Karpas-422 (cell line): Measurements from ENCODE around the gene MMP2. TPM values are rescaled to one million over a fixed set of nuclear protein-coding genes. Genes with fewer than 3 reads are reported as not detected.

ENCODE experiments used
- DNase-seq: peaks from one replicate; pipeline ENCODE4 v3.0.0-alpha.2; 2015
- H2AFZ ChIP-seq: fragments of 200-600 bp; sonication (generic); 2 replicates; pipeline ENCODE4 v1.6.1; 2014; ENCODE audit warnings: antibody characterized with exemption, low read length, mixed read lengths
- H3K27ac ChIP-seq: fragments of 200-600 bp; sonication (generic); 2 replicates; pipeline ENCODE4 v1.5.1; 2014; ENCODE audit warnings: mild to moderate bottlenecking, low read length, moderate library complexity
- H3K27me3 ChIP-seq: fragments of 200-600 bp; sonication (generic); 2 replicates; pipeline ENCODE4 v1.6.1; 2014; ENCODE audit warnings: low read length, mixed read lengths
- H3K36me3 ChIP-seq: fragments of 200-600 bp; sonication (generic); 2 replicates; pipeline ENCODE4 v1.6.1; 2014; ENCODE audit warnings: low read length, mixed read lengths; ENCODE audit not compliant: insufficient read depth
- H3K4me1 ChIP-seq: fragments of 200-600 bp; sonication (generic); 2 replicates; pipeline ENCODE4 v1.6.1; 2014; ENCODE audit warnings: mild to moderate bottlenecking, low read length, mixed read lengths
- H3K4me2 ChIP-seq: fragments of 200-600 bp; sonication (generic); 2 replicates; pipeline ENCODE4 v1.6.1; 2014; ENCODE audit warnings: low read length, low read depth, mild to moderate bottlenecking; ENCODE audit not compliant: poor library complexity, severe bottlenecking
- H3K4me3 ChIP-seq: fragments of 200-600 bp; sonication (generic); 2 replicates; pipeline ENCODE4 v1.5.1; 2014; ENCODE audit warnings: mild to moderate bottlenecking, antibody characterized with exemption, low read length, mixed read lengths
- H3K79me2 ChIP-seq: fragments of 200-600 bp; sonication (generic); 2 replicates; pipeline ENCODE4 v1.6.1; 2014; ENCODE audit warnings: mild to moderate bottlenecking, low read length, mixed read lengths
- H3K9ac ChIP-seq: fragments of 200-600 bp; sonication (generic); 2 replicates; pipeline ENCODE4 v1.6.0; 2014; ENCODE audit warnings: low read length
- H3K9me2 ChIP-seq: fragments of 200-600 bp; sonication (generic), shearing (Covaris generic); replicated peaks from 2 replicates; pipeline ENCODE4 v1.6.0; 2014; ENCODE audit warnings: mild to moderate bottlenecking, low read length, moderate library complexity; ENCODE audit not compliant: insufficient read depth
- H3K9me3 ChIP-seq: fragments of 300-700, 200-600 bp; sonication (generic); 2 replicates; pipeline ENCODE4 v1.6.1; 2014; ENCODE audit warnings: low read length, mixed read lengths
- H4K20me1 ChIP-seq: fragments of 200-600 bp; sonication (generic); 2 replicates; pipeline ENCODE4 v1.6.1; 2014; ENCODE audit warnings: mild to moderate bottlenecking, antibody characterized with exemption, low read length, low read depth; ENCODE audit not compliant: insufficient read depth
- total RNA-seq: library from RNA; depleted of rRNA; stranded (reverse); fragments of >200 nt; shearing (Covaris generic); gene quantifications from 2 replicates; pipeline ENCODE4 v1.2.3, GENCODE V29; 2014; ENCODE audit warnings: low replicate concordance

The MMP2 gene
- total RNA-seq, 1 experiment from 2014 or later = not detected

- no peaks in the 10 kb centered on the region for H3K4me1 ChIP-seq
- H2AFZ ChIP-seq = no peak overlapping the region
- H3K9me2 ChIP-seq = no peaks in the 10 kb centered on the region
- no peaks in the 10 kb centered on the region for H3K36me3 ChIP-seq
- H3K9ac ChIP-seq = no peak overlapping the region
- H3K9me3 ChIP-seq = no peaks in the 10 kb centered on the region
- H3K4me3 ChIP-seq = no peak overlapping the region
- no peaks in the 10 kb centered on the region for H4K20me1 ChIP-seq
- DNase-seq = no peak
- no peaks in the 10 kb centered on the region for H3K27me3 ChIP-seq
- no peaks in the 10 kb centered on the region for H3K79me2 ChIP-seq
- no peak overlapping the region for H3K4me2 ChIP-seq
- no peak overlapping the region for H3K27ac ChIP-seq
Measured at GRCh38 chr16:55464375-55464774, 14.6 kb upstream of the MMP2 start.

- Histone ChIP-seq H2AFZ (no peak overlapping the region), H3K27me3 (no peaks in the 10 kb centered on the region), H3K27ac (no peak overlapping the region), H3K79me2 (no peaks in the 10 kb centered on the region), H3K9me3 (no peaks in the 10 kb centered on the region), H3K36me3 (no peaks in the 10 kb centered on the region), H4K20me1 (no peaks in the 10 kb centered on the region), H3K4me2 (no peak overlapping the region), H3K9me2 (no peaks in the 10 kb centered on the region), H3K4me3 (no peak overlapping the region), H3K4me1 (no peaks in the 10 kb centered on the region), H3K9ac (no peak overlapping the region)
- peak; percentile 95 for DNase-seq
Measured at GRCh38 chr16:55465077-55465896, 13.7 kb upstream of the MMP2 start.

- Histone ChIP-seq H3K79me2 (no peaks in the 10 kb centered on the region), H3K4me2 (no peak overlapping the region), H3K4me3 (no peak overlapping the region), H3K4me1 (no peaks in the 10 kb centered on the region), H3K9me3 (no peaks in the 10 kb centered on the region), H3K9ac (no peak overlapping the region), H4K20me1 (no peaks in the 10 kb centered on the region), H3K36me3 (no peaks in the 10 kb centered on the region), H3K9me2 (no peaks in the 10 kb centered on the region), H2AFZ (no peak overlapping the region), H3K27ac (no peak overlapping the region), H3K27me3 (no peaks in the 10 kb centered on the region)
- no peak for DNase-seq
Measured at GRCh38 chr16:55466209-55466608, 12.8 kb upstream of the MMP2 start.

- H3K9me3 ChIP-seq = no peaks in the 10 kb centered on the region
- H3K4me1 ChIP-seq = no peaks in the 10 kb centered on the region
- DNase-seq = no peak
- H3K4me3 ChIP-seq = no peak overlapping the region
- H4K20me1 ChIP-seq = no peaks in the 10 kb centered on the region
- no peaks in the 10 kb centered on the region for H3K79me2 ChIP-seq
- no peaks in the 10 kb centered on the region for H3K27me3 ChIP-seq
- H2AFZ ChIP-seq = no peak overlapping the region
- H3K4me2 ChIP-seq = no peak overlapping the region
- no peak overlapping the region for H3K27ac ChIP-seq
- no peaks in the 10 kb centered on the region for H3K36me3 ChIP-seq
- H3K9ac ChIP-seq = no peak overlapping the region
- no peaks in the 10 kb centered on the region for H3K9me2 ChIP-seq
Measured at GRCh38 chr16:55467898-55468297, 11.1 kb upstream of the MMP2 start.

- no peaks in the 10 kb centered on the region for H4K20me1 ChIP-seq
- no peaks in the 10 kb centered on the region for H3K4me1 ChIP-seq
- H3K27ac ChIP-seq = no peak overlapping the region
- H3K9me3 ChIP-seq = no peaks in the 10 kb centered on the region
- H3K27me3 ChIP-seq = no peaks in the 10 kb centered on the region
- H3K4me2 ChIP-seq = no peak overlapping the region
- no peak overlapping the region for H2AFZ ChIP-seq
- H3K4me3 ChIP-seq = no peak overlapping the region
- DNase-seq = no peak
- H3K79me2 ChIP-seq = no peaks in the 10 kb centered on the region
- H3K9ac ChIP-seq = no peak overlapping the region
- H3K9me2 ChIP-seq = no peaks in the 10 kb centered on the region
- no peaks in the 10 kb centered on the region for H3K36me3 ChIP-seq
Measured at GRCh38 chr16:55468352-55468990, 10.5 kb upstream of the MMP2 start.

- Histone ChIP-seq H4K20me1 (no peaks in the 10 kb centered on the region), H3K27ac (no peak overlapping the region), H3K9me2 (no peaks in the 10 kb centered on the region), H3K9me3 (no peaks in the 10 kb centered on the region), H3K9ac (no peak overlapping the region), H3K79me2 (no peaks in the 10 kb centered on the region), H3K4me3 (no peak overlapping the region), H2AFZ (no peak overlapping the region), H3K36me3 (no peaks in the 10 kb centered on the region), H3K27me3 (no peaks in the 10 kb centered on the region), H3K4me2 (no peak overlapping the region), H3K4me1 (no peaks in the 10 kb centered on the region)
- no peak for DNase-seq
Measured at GRCh38 chr16:55469821-55470532, 9.0 kb upstream of the MMP2 start.

- Histone ChIP-seq H3K4me3 (no peak overlapping the region), H3K4me2 (no peak overlapping the region)
Measured at GRCh38 chr16:55470533-55471371, 8.2 kb upstream of the MMP2 start.

More at GRCh38 chr16:55470533-55471371, 8.2 kb upstream of the MMP2 start:
- no peaks in the 10 kb centered on the region for H3K36me3 ChIP-seq
- H3K27me3 ChIP-seq = no peaks in the 10 kb centered on the region
- no peaks in the 10 kb centered on the region for H4K20me1 ChIP-seq
- H3K9ac ChIP-seq = no peak overlapping the region
- DNase-seq = no peak
- H3K79me2 ChIP-seq = no peaks in the 10 kb centered on the region
- no peak overlapping the region for H2AFZ ChIP-seq
- H3K4me1 ChIP-seq = no peaks in the 10 kb centered on the region
- H3K9me2 ChIP-seq = no peaks in the 10 kb centered on the region
- H3K9me3 ChIP-seq = no peaks in the 10 kb centered on the region
- no peak overlapping the region for H3K27ac ChIP-seq
